ENCODE results near the gene MRPS5.

DNA sequence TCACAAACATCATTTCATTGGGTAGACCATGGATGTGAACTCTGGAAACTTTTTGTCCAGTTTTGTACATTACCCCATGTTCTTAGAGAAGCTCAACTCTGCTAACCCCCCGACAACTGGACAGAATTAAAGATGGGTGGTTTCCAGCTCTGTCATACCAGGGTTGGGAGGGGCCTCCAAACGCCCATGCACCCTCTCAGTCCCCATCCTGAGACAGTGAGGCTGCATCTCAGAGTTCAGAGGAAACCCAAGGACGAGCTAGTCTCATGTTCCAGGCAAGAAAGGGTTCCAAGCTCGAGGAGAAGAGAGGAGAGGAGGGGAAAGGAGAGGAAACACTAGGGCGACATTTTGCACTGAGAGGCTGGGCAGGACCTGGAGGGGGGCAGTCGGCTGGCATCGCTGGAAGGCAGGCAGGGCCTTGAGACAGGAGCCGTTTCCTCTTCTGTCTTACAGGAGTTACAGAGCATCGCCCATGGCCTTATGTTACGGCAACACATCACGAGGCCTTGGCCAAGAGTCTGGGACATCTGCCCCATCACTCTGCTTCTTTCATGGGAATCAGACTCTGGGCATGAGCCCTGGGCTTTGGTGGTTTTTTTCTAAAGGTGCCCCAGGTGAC is 79.7 kb downstream of the MRPS5 start:
- TF ChIP-seq, protein P1, sequence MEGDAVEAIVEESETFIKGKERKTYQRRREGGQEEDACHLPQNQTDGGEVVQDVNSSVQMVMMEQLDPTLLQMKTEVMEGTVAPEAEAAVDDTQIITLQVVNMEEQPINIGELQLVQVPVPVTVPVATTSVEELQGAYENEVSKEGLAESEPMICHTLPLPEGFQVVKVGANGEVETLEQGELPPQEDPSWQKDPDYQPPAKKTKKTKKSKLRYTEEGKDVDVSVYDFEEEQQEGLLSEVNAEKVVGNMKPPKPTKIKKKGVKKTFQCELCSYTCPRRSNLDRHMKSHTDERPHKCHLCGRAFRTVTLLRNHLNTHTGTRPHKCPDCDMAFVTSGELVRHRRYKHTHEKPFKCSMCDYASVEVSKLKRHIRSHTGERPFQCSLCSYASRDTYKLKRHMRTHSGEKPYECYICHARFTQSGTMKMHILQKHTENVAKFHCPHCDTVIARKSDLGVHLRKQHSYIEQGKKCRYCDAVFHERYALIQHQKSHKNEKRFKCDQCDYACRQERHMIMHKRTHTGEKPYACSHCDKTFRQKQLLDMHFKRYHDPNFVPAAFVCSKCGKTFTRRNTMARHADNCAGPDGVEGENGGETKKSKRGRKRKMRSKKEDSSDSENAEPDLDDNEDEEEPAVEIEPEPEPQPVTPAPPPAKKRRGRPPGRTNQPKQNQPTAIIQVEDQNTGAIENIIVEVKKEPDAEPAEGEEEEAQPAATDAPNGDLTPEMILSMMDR (IDR thresholded peaks at IDR 0.05): no peak
- TF ChIP-seq POLR2A (IDR thresholded peaks at IDR 0.05): no peak

Measured in right lobe of liver (tissue), 4 donors.